HG03095 (cell line): ENCODE measurements around the gene RANBP3.
"Not testable (repeated sequence)": the region's sequence is repeated elsewhere in the genome, so short reads cannot be mapped to it uniquely, and the experiment has no call there.

Experiments
- ATAC-seq: cut with Tn5 transposase; IDR thresholded peaks from one replicate; pipeline ENCODE4 v1.9.1; 2021; ENCODE audit warnings: moderate library complexity; ENCODE audit not compliant: unreplicated experiment

The RANBP3 gene

DNA sequence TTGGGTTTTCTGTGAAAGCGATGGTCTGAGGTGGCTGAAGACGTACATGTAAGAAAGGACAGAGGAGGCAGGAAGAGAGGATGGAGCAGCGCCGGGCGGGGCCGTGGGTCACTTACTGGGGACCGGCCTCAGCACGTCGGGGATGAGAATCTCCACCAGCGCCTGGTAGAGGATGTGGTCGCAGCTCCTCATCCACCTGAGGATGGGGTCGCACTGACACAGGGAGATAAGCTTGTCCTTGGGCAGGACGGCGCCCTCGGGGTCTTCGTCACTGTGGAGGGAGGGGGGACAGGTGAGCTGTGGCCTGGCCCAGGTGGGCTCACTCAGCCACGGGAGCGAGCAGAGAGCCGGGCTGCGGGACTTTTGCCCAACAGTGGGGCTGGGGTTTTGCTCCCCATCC, 29.0 kb upstream of the RANBP3 start:
- no peak for ATAC-seq

DNA sequence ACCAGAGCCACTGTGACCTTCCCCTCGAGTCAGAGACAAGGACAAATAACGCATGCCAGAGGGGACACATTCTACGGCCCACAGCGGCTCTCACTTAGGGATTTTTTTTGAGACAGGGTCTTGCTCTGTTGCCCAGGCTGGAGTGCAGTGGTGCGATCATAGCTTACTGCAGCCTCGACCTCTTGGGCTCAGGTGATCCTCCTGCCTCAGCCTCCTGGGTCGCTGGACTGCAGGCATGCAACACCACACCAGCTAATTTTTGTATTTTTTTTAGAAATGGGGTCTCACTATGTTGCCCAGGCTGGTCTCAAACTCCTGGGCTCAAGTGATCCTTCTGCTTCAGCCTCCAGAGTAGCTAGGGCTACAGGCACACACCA, 28.1 kb upstream of the RANBP3 start:
- not testable (repeated sequence) for ATAC-seq

DNA sequence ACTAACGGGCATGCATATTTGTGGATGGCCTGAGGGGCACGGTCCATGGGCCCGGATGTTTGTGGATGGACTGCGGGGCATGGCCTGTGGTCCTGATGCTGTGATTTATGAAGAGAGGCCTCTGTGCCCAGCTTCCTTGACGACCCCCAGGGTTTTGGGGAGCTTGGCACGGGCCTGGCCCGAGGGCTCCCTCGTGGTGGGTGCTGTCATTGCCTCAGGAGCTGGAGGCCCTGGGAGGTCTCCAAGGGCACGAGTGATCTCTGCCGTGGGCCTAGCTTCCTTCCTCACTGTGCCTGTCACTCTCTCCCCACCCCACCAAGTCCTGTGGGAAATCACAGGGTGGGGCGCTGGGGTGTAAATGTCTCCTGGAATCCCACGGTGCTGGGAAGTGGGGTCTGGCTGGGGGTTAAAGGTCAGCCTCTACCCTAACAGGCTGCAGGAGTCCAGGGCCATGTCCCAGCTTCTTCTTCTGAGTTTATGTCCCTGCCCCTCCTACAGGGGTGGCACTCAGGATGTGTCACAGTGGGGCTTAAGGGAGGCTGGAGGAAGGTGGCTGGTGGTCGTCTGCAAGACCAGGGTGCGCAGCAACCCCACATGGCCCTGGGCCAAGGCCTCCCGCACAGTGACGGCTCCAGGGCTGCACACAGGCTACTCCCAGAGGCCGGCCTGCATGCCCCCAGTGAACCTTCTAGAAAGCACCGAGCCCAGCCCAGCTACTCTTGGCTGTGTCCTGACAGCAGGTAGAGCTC, 27.6 kb upstream of the RANBP3 start:
- ATAC-seq: no peak

DNA sequence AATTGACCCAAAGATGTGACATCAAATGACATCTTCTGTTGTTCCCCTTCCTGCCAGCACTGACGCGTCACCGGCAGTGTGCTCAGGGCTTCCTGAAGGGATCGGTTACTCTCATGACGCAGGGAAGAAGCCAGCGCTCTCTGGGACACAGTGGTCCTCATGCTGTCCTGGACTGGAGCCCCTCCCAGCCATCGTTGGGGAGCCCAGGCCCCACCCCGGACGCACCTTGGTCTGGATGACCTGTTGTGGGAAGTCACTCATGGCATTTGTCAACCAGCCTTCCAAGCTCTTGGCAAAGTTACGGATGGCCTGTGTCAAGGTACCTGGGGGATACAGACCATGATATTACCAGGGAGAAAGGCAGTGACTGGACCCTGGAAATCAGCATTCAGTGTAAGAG, 26.0 kb upstream of the RANBP3 start:
- no peak for ATAC-seq

DNA sequence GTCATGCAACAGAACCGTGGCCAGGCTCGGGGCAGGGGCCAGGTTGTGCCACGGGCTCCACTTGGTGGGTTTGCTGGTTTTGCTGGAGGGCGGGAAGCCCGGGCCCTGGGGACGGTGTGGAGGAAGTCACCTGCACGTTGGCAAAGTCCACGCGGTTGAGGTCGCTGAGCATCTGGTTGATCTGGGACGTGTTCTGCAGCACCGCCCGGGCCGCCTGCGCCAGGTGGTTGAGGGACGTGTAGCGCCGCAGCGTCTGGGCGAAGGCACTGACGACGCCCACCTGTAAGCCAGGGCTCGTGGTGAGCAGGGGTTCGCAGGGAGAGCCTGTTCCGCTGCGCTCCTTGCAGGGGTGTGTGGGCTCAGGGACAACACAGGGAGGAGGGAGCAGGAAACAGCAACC, 24.7 kb upstream of the RANBP3 start:
- ATAC-seq: no peak

DNA sequence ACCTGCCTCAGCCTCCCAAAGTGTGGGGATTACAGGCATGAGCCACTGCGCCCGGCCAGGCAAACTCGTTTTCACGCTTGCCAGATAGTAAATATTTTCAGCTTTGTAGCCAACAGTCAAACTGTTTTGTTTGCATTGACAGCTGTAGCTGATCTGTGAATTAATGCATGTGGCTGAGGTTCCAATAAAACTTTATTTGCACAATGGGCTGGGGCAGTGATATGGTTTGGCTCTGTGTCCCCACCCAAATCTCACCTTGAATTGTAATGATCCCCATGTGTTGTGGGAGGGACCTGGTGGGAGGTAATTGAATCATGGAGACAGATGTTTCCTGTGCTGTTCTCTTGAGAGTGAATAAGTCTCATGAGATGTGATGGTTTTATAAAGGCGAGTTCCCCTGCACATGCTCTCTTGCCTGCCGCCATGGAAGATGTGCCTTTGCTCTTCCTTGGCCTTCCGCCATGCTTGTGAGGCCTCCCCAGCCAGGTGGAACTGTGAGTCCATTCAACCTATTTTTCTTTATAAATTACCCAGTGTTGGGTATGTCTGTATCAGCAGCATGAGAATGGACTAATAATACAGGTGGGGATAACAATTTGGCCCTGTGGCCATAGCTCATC, 22.4 kb upstream of the RANBP3 start:
- no peak for ATAC-seq

DNA sequence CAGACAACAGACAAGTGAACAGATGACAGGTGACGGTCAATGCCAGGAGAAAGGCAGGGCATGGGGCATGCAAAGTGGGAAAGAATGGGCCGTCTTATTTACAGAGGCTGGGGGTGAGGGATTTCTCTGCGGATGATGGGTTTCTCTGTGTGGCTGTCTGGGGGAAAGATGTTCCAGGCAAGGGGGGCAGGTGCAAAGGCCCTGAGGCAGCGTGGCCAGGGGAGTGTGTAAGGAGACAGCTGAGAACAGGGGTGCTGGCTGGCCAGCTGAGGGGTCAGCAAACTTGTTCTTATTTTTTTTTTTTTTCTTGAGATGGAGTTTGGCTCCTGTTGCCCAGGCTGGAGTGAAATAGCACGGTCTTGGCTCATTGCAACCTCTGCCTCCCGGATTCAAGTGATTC, 21.8 kb upstream of the RANBP3 start:
- no peak for ATAC-seq

DNA sequence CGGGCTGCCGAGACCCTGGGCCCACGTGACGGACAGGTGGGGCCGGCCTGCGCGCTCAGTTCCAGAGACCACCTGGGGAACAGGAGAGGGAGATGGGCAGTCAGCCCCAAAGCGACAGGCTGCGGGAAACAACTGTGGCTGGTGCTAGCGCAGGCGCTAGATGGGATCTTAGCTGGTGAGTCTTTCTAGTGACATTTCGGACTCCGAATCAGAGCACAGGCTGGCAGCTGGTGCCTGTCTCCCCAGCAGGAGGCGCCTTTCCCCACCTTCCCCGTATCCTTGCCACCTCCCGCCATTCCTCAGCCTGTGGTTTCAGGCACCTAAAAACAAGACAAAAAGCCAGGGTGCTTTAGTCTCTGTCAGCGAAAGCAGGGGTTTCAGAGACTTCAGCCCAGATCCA, 19.4 kb upstream of the RANBP3 start:
- ATAC-seq: no peak

DNA sequence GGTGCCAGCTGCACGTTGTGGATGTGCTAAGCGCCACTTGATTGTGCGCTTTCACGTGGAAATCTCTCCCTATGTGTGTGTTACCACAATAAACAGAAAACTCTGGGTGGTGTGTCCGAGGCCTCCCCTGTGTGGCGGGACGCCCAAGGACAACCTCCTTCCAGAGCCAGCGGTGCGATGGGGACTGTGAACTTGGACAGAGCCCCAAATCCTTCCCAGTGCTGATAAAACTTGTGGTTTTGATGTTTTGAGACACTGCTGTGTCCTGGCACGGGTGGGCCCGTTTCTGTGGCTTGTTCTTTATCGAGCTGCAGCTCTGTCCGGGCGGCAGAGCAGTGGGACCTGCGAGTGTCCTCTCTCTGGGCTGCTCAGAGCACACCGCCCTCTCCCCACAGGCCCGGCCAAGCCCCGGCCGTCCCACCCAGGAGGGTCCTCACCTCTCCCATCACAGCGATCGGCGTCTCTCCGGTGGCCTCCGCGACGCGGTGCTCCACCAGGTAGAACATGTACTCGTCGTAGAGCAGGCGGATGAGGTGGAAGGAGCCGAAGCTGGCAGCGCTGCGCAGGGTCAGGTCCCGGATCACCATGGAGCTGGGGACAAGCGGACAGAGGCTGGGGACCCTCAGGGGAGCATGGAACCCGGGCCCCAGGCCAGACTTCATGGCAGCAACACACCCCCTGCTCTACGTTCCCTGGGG, 18.8 kb upstream of the RANBP3 start:
- ATAC-seq: no peak

DNA sequence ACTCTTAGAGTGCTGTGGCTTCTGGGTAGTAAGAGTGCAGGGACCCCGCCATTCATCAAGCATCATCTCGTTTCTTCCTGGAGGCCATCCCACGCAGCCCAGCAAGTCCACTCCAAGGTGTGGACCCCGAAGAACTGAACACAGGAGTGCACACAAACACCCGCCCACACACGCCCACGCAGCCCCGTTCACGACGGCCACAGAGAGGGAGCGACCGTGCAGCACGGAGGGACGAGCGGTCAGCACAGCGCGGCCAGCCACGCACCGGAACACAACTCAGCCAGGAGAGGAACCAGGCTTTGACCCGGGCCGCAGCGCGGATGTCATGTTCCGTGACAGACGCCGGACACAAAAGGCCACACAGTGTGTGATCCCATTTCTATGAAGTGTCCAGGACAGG, 18.2 kb upstream of the RANBP3 start:
- ATAC-seq: no peak

DNA sequence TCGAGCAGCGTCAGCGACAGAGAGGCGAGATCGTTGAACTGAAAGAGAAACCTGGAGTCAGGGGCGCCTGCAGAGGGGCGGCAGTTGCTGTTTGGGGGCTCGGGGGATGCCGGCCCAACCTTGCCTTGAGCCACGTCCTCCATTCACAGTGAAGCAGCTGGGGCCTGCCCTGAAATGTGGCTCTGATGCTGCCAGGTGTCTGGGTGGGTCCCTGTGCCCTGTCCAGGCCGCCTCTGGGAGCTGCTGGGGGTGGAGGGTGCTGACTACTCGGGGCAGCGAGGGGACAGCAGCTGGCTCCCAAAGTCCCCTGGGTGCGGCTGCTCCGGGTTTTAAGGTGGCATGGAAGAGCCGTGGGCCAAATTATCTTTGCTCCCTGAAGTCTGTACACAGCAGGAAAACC, 17.7 kb upstream of the RANBP3 start:
- no peak for ATAC-seq

DNA sequence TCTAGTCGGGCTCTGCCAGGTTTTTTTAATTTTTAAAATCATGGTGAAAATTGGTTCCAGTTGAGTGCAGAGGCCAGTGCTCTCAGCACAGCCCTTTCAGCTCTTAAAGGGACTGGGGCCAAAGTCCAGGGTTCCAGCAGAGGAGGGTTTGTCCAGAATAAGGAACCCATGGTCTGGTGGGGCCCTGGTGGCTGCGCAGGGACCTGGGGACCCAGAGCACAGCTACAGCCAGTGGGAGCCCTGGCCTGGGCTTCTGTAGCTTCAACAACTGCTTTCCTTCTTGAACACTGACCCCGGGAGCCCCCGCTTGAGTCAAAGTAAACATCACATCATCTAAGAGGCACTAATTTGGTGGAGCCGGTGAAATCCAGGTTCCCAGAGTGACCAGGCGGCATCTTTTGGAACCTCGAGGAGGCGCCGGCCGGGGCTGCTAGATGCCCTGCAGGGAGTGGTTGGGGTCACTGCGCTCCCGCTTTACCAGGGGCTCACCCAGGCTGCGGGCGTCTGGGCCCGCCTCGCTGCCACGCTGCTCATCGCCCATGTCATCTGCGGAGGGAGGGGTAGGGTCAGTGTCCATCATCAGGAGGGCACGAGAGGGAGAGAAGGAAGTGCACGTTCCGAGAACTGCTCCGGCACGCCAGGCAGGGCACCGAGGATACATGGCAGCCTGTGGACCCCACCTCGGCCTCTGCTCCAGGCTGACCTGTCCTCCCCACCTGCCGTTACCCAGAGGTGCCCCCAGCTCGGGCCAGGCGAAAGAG, 16.6 kb upstream of the RANBP3 start:
- ATAC-seq: no peak

DNA sequence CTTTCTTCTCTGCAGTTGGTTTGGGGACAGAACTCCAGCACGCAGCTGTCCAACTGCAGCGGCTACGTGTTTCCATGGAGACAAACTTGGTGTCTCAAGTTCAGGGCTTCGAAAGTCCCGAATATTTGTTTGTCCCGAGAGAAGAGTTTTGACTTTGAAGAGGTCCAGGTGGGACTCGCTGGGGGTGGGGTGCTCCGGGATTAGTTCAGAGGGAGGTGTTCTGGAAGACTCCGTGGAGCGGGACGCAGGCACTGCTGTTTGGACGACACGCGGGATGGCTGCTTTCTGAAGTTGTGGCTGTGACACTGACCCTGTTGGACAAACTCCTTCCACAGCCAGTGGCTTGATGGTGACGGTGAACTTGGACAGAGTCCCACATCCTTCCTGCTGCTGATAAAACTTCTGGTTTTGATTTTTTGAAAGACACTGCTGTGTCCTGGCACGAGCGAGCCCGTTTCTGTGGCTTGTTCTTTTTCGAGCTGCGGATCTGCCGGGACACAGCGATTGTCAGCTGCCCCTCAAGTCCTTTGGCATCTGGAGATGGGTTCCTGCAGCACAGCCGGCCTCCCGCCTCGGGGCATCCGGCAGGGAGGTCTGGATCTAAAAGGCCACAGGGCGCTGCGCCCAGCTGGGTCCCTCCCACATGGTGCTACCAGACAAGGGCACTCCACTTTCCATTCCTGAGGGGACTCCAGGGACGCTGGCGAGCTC, 15.9 kb upstream of the RANBP3 start:
- ATAC-seq: no peak

DNA sequence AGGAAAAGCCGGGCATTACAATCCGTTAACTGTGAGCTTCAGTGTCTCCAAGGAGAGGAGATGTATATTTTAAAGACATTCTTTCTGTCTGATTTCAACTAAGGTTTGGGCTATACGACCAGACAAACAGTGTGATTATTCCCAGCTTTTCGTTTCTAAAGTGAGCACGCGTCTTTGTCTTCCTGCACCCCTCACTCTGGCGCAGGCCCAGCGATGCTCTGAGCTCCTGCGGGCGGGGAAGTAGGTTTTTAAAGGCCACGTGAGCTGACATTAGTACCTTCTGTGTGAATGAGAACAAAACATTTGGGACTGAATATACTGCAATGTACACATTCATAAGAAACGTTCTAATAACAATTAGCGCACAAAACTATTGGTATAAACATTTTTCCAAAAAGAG, 15.3 kb upstream of the RANBP3 start:
- ATAC-seq: no peak

DNA sequence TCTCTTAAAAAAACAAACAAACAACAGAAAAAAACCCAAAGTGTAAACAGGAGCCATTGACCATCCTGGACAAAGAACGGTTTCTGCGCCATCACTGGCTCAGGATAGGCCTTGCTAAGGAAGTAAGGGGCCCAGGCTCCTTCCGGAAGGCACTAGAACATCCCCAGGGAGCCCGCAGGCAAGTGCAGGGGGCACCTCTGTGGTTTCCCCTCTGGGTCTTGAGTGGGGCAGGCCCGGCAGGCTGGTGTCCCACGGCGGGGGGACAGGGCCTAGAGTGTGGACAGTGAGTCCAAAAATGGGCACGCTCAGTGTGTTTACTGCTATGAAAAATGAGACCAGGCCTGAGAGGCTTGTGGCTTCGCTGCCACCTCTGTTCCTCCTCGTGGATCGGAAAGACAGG, 14.8 kb upstream of the RANBP3 start:
- ATAC-seq: no peak

DNA sequence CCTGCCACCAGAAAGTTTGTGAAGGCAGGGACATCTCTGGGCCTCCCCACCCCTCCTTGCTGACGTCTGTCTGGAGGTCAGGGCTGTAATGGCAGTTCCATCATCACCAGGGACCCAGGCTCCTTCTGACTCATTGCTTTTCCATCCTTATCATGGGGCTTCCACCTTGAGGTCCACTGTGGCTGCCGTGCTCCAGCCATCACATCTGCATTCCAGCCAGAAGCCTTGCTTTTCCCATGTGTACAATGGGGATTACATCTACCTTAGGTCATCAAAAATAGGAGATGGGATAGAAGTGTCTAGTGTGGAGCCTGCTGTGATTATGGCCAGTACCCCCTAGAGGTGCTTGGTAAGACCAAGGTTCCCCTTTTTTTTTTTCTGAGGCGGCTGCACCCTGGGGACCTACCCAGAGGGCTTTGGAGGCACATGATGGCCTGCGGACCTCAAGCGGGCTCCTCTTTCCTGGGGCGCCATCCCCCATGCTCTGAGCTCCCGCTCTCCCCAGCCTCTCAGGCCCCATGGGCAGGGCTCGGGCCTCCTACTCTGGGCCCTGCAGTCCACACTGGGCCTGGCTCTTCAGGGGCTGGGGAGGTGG, 13.4 kb upstream of the RANBP3 start:
- no peak for ATAC-seq

DNA sequence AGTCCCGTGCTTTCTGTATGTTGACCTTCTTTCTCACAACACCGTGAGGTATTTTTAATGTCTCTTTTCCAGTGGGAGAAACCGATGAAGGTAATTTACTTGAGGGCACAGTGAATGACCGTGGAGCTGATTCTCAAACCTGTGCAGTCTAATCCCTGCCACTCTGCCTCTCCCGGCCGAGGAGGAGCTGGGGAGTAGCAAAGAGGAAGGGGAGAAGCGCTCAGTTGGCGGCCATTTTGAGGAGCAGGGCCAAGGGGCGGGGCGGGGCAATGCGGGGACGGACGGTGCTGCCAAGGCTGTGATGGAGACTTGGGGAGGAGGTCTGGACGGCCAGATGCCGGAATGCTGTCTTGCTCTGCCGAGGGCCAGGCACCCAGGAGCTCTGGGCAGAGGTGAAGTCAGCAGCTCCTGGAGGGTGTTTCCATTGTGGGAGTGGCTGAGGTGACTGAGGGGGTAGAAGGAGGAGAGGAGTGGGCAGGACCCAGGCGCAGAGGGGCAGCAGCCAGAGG, 12.4 kb upstream of the RANBP3 start:
- ATAC-seq: no peak

DNA sequence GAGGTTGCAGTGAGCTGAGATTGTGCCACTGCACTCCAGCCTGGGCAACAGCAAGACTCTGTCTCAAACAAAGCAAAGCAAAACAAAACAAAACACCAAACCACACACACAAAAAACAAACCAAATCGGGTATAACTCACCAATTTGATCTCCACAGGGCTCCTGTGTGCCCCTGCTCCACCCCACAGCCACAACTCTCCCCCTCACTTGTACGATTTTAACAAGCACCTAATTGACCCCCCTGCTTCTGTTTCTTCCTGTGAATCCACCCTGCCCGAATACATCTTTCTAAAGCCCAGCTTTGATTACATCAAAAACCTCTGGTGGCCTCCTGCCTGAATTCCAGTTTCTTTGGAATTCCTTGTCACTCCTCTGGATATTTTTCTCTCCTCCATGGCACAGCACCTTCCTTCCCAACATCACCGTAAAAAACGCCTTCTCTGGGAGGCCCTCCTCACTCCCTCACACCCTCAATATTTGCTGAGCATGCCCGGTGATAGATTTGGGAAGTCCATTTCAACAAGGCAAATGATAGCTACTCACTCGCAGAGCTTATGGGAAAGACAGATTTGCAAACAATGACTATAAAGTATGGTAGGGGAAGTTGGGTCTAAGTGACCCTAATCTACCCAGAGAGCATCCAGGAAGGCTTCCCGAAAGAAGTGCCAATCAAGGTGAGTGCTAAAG, 11.6 kb upstream of the RANBP3 start:
- no peak for ATAC-seq

DNA sequence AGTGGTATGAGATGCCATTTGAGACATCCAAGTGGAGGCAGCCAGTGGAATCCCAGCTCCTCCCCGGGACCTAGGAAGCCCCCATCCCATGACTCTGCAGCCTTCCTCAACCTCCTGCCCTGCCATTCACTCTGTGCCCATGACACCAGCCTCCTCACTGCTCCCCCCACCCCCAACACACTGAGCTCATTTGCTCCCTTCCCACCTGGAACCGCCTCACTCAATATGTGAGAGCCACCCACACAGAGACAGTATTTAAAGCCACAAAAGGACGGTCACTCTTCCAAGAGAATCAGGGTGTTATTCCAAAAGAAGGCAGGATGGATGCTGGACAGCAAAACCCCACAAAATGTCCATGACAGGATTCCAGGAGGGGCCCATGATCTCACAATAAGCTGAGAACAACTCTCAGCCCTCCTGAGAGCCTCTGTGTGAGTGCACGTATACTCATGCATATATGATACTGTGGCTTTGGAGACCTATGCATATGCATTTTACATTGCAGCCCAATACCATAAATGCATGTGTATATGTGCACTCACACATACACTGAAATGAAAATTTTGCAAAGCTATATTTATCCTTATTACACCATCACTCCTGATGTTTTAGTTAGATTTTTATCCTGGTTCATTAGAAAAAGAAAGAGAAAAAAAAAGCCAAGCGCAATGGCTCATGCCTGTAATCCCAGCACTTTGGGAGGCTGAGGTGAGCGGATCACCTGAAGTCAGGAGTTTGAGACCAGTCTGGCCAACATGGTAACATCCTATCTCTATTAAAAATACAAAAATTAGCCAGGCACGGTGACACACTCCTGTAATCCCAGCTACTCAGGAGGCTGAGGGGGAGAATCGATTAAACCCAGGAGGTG, 10.8 kb upstream of the RANBP3 start:
- ATAC-seq: no peak
